Ovary (tissue), 3 donors: ENCODE results near the gene CLDN4.

Experiments
- CTCF ChIP-seq, 3 donors: fragments of 450-650 bp in 2 of 3; fragments of 200-600 bp in 1 of 3; IDR thresholded peaks; one replicate each; pipeline versions ENCODE4 v1.5.1 to v1.8.0; 2016 to 2022; ENCODE audit warnings: antibody characterized with exemption in 3 of 3, mild to moderate bottlenecking in 1 of 3
- EP300 ChIP-seq: sonication (generic); formaldehyde crosslinking; IDR thresholded peaks from one replicate; pipeline ENCODE4 v1.6.1; 2017; ENCODE audit warnings: antibody characterized with exemption
- POLR2A ChIP-seq: fragments of 450-650 bp; IDR thresholded peaks from one replicate; pipeline ENCODE4 v1.6.1; 2017; ENCODE audit warnings: antibody characterized with exemption, mild to moderate bottlenecking, moderate library complexity
- donor health status: DM: no; HTN: no; CAD: no.

DNA sequence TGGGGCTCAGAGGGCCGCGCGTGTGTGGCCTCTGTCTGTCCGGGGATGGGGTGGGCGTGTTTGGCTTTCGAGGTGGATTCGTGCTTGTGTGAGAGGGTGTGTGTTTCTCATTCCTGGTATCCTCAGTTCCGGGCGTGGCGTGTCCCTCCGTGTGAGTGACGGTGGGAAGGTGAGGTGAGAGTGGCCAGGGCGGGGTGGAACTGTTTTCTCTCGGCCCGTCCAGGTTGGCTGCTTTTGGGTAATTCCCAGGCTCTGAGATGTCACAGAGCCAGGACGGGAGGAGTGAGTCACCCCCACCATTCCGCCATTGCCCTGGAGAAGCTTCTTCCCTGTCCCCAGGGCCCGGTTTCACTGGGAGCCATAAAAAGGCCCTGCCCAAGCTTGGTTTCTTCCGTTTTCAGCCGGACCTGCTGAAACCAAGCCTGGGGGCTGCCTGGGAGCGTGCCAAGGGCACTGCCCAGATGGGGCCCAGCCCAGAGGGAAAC is 21.3 kb upstream of the CLDN4 start:
- TF ChIP-seq POLR2A (no peak), CTCF (IDR thresholded peaks at IDR 0.05) (no peak), EP300 (no peak)
